ENCODE data around the gene NUP155. TPM values are rescaled to one million over a fixed set of nuclear protein-coding genes. Genes with fewer than 3 reads are reported as not detected.

NUP155 gene
- total RNA-seq, 1 experiment from 2014 or later = 63.9 TPM

GRCh38 chr5:37316027-37316426 is 54.9 kb downstream of the NUP155 start:
- Mint-ChIP-seq H3K4me3 (ENCODE audit: unreplicated experiment) (no peak overlapping the region), H3K4me1 (ENCODE audit: low read depth, unreplicated experiment) (no peaks in the 10 kb centered on the region), H3K27ac (ENCODE audit: unreplicated experiment) (no peak overlapping the region), H3K9me3 (ENCODE audit: unreplicated experiment) (no peaks in the 10 kb centered on the region), H3K36me3 (ENCODE audit: insufficient read depth, unreplicated experiment) (peaks cover 92% of the 10 kb centered on the region), H3K27me3 (ENCODE audit: insufficient read depth, unreplicated experiment) (no peaks in the 10 kb centered on the region)
- H3K9me3 ChIP-seq = no peaks in the 10 kb centered on the region
- H3K4me3 ChIP-seq (ENCODE audit: low read depth, low read length) = no peak overlapping the region
- ChIA-PET POLR2A (no interaction called here), CTCF (no interaction called here)
- no peaks in the 10 kb centered on the region for H3K36me3 ChIP-seq (ENCODE audit: control insufficient read depth, insufficient read depth, low read length)
- no peaks in the 10 kb centered on the region for H3K4me1 ChIP-seq
- no TSS peak for BruUV-seq (replicated peaks)
- TF ChIP-seq, protein P1, sequence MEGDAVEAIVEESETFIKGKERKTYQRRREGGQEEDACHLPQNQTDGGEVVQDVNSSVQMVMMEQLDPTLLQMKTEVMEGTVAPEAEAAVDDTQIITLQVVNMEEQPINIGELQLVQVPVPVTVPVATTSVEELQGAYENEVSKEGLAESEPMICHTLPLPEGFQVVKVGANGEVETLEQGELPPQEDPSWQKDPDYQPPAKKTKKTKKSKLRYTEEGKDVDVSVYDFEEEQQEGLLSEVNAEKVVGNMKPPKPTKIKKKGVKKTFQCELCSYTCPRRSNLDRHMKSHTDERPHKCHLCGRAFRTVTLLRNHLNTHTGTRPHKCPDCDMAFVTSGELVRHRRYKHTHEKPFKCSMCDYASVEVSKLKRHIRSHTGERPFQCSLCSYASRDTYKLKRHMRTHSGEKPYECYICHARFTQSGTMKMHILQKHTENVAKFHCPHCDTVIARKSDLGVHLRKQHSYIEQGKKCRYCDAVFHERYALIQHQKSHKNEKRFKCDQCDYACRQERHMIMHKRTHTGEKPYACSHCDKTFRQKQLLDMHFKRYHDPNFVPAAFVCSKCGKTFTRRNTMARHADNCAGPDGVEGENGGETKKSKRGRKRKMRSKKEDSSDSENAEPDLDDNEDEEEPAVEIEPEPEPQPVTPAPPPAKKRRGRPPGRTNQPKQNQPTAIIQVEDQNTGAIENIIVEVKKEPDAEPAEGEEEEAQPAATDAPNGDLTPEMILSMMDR (IDR thresholded peaks at IDR 0.05; ENCODE audit: insufficient read depth in 1 of 2, low read depth in 1 of 2, low read length in 1 of 2, severe bottlenecking in 1 of 2, unreplicated experiment in 1 of 2) = no peak
- no peak for DNase-seq
- intact Hi-C loops (cut with micrococcal nuclease; ENCODE audit: unreplicated experiment) = no loop called here
- H3K27me3 ChIP-seq (replicated peaks; ENCODE audit: control insufficient read depth, insufficient read depth, low read length) = no peaks in the 10 kb centered on the region

- Mint-ChIP-seq H3K27me3 (ENCODE audit: insufficient read depth, unreplicated experiment) (no peaks in the 10 kb centered on the region), H3K9me3 (ENCODE audit: unreplicated experiment) (no peaks in the 10 kb centered on the region), H3K27ac (ENCODE audit: unreplicated experiment) (no peak overlapping the region), H3K4me1 (ENCODE audit: low read depth, unreplicated experiment) (no peaks in the 10 kb centered on the region), H3K36me3 (ENCODE audit: insufficient read depth, unreplicated experiment) (peaks cover 84% of the 10 kb centered on the region), H3K4me3 (ENCODE audit: unreplicated experiment) (no peak overlapping the region)
- TF ChIP-seq, protein P1 (IDR thresholded peaks at IDR 0.05; ENCODE audit: insufficient read depth in 1 of 2, low read depth in 1 of 2, low read length in 1 of 2, severe bottlenecking in 1 of 2, unreplicated experiment in 1 of 2) = no peak
- Histone ChIP-seq H3K27me3 (replicated peaks; ENCODE audit: control insufficient read depth, insufficient read depth, low read length) (no peaks in the 10 kb centered on the region), H3K4me1 (no peaks in the 10 kb centered on the region), H3K36me3 (ENCODE audit: control insufficient read depth, insufficient read depth, low read length) (peaks cover 1% of the 10 kb centered on the region; the same call in 1 of the 2 replicates), H3K4me3 (ENCODE audit: low read depth, low read length) (no peak overlapping the region), H3K9me3 (no peaks in the 10 kb centered on the region)
- no TSS peak for BruUV-seq (replicated peaks)
- DNase-seq = no peak
- ChIA-PET CTCF (no interaction called here), POLR2A (no interaction called here)
- intact Hi-C loops (cut with micrococcal nuclease; ENCODE audit: unreplicated experiment) = no loop called here
These were observed 60.5 kb downstream of the NUP155 start for GRCh38 chr5:37310360-37310759.

GRCh38 chr5:37308793-37309192 is 62.1 kb downstream of the NUP155 start:
- H3K36me3 ChIP-seq (ENCODE audit: control insufficient read depth, insufficient read depth, low read length) = peaks cover 1% of the 10 kb centered on the region; the same call in 1 of the 2 replicates
- peaks cover 84% of the 10 kb centered on the region for H3K36me3 Mint-ChIP-seq (ENCODE audit: insufficient read depth, unreplicated experiment)
- ChIA-PET POLR2A (interaction anchor here (0.6 kb wide), 2 partner anchors 36 to 38 kb away, joined by 5 read pairs; no protein-coding TSS in a partner anchor), CTCF (no interaction called here)
- H3K4me1 ChIP-seq = no peaks in the 10 kb centered on the region
- intact Hi-C loops (cut with micrococcal nuclease; ENCODE audit: unreplicated experiment) = no loop called here
- H3K27me3 Mint-ChIP-seq (ENCODE audit: insufficient read depth, unreplicated experiment) = no peaks in the 10 kb centered on the region
- H3K9me3 ChIP-seq = no peaks in the 10 kb centered on the region
- no peak overlapping the region for H3K27ac Mint-ChIP-seq (ENCODE audit: unreplicated experiment)
- H3K9me3 Mint-ChIP-seq (ENCODE audit: unreplicated experiment) = no peaks in the 10 kb centered on the region
- no peak overlapping the region for H3K4me3 Mint-ChIP-seq (ENCODE audit: unreplicated experiment)
- H3K27me3 ChIP-seq (replicated peaks; ENCODE audit: control insufficient read depth, insufficient read depth, low read length) = no peaks in the 10 kb centered on the region
- DNase-seq = no peak
- BruUV-seq (replicated peaks) = no TSS peak
- H3K4me1 Mint-ChIP-seq (ENCODE audit: low read depth, unreplicated experiment) = no peaks in the 10 kb centered on the region
- TF ChIP-seq, protein P1 (IDR thresholded peaks at IDR 0.05; ENCODE audit: insufficient read depth in 1 of 2, low read depth in 1 of 2, low read length in 1 of 2, severe bottlenecking in 1 of 2, unreplicated experiment in 1 of 2) = no peak
- no peak overlapping the region for H3K4me3 ChIP-seq (ENCODE audit: low read depth, low read length)
